SU-DHL-6 (cell line): ENCODE results near the gene MICAL1.

Experiments
- EZH2phosphoT487 ChIP-seq: fragments of 200-600 bp; sonication (generic), shearing (Covaris generic); conservative IDR thresholded peaks from 2 replicates; pipeline ENCODE4 v1.6.1; 2018; ENCODE audit warnings: mild to moderate bottlenecking, antibody characterized with exemption, low read length, moderate library complexity, mixed read lengths
- TF ChIP-seq, protein P1 (sequence below): fragments of 200-600 bp; sonication (generic); IDR thresholded peaks from one replicate; pipeline ENCODE4 v1.5.1; 2017; ENCODE audit warnings: antibody characterized with exemption, mild to moderate bottlenecking, low read length, moderate library complexity; ENCODE audit not compliant: insufficient read depth, poor library complexity, severe bottlenecking

DNA sequence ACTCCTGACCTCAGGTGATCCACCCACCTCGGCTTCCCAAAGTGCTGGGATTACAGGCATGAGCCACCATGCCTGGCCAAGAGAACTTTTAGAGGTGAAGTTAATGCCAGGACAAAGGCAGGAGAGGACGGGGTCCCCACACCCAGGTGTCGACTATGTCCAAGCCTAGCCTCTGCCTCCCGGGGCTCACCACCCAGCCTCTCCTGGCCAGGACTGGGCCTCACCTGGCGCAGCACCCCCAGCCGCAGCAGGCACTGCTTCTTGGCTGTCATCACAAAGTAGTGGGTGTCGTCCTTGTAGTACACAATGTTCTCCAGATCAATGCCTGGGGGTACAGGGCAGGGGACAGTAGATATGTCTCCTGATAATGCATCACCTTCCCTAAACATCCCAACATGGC is 4.2 kb downstream of the MICAL1 start:
- TF ChIP-seq, protein P1, sequence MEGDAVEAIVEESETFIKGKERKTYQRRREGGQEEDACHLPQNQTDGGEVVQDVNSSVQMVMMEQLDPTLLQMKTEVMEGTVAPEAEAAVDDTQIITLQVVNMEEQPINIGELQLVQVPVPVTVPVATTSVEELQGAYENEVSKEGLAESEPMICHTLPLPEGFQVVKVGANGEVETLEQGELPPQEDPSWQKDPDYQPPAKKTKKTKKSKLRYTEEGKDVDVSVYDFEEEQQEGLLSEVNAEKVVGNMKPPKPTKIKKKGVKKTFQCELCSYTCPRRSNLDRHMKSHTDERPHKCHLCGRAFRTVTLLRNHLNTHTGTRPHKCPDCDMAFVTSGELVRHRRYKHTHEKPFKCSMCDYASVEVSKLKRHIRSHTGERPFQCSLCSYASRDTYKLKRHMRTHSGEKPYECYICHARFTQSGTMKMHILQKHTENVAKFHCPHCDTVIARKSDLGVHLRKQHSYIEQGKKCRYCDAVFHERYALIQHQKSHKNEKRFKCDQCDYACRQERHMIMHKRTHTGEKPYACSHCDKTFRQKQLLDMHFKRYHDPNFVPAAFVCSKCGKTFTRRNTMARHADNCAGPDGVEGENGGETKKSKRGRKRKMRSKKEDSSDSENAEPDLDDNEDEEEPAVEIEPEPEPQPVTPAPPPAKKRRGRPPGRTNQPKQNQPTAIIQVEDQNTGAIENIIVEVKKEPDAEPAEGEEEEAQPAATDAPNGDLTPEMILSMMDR, result no peak
- TF ChIP-seq EZH2phosphoT487, result no peak
